ENCODE measurements around the gene POU3F1.
"Not testable (repeated sequence)": the region's sequence is repeated elsewhere in the genome, so short reads cannot be mapped to it uniquely, and the experiment has no call there.

POU3F1 gene

DNA sequence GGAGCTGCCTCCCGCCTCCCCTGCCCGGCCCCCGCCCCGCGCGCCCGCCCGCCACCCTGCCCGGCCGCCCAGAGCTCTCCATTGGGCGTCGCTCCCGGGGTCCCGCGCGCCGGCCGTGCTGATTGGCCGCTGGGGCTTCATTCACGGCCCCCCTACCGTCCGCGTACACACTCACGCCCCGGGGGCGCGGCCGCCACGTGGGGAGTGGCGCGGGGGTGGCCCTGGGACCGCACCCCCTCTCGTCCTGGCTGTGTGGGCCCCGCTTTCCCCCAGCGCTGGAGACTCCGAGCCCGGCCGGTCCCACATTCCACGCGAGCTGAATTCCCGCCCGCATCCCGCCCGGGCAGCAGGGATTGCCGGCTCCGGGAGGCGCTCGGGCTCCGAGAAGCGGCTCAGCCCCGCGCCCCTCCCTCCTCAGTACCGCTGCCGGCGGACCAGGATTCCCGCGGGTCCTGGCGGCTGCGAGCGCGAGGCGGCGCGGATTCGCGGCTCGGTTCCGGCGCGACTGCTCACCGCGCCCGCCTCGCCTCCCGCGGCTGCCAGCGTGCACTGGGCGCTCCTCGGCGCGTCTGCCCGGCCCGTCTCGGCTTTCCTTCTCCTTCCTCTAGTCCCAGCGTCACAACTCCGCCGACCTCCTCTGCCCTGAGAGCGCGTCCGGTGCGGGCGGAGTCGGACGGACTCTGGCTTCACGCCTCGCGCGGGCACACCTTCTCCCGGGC is 450 bp upstream of the POU3F1 start:
- peak; percentile 80 to 86 for DNase-seq

DNA sequence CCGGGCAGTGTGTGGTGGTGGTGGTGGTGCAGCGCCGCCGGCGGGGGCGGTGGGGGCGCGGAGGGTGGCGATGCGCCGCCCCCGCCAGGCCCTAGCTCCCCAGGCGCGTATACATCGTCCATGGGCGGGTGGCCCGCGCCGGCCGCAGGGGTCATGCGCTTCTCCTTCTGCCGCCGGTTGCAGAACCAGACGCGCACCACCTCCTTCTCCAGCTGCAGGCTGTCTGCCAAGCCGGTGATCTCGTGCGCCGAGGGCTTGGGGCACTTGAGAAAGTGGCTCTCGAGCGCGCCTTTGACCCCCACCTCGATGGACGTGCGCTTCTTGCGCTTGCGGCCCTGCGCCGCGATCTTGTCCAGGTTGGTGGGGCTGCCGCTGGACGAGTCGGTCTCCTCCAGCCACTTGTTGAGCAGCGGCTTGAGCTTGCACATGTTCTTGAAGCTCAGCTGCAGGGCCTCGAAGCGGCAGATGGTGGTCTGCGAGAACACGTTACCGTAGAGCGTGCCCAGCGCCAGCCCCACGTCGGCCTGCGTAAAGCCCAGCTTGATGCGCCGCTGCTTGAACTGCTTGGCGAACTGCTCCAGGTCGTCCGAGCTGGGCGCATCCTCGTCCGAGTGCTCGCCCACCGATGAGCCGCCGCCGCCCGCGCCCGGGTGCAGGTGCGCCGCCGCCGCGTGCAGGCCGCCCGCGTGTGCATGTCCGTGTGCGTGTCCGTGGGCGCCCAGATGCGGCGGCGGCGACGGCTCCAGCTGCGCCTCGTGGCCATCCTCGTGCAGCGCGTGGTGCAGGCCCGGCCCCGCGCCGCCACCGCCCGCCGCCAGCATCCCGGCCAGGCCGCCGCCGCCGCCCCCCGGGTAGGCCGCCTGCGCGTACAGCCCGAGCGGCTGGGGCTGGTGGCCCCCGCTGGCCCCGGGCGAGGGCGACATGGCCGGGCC is 926 bp downstream of the POU3F1 start:
- DNase-seq, result peak; percentile 46 to 52

DNA sequence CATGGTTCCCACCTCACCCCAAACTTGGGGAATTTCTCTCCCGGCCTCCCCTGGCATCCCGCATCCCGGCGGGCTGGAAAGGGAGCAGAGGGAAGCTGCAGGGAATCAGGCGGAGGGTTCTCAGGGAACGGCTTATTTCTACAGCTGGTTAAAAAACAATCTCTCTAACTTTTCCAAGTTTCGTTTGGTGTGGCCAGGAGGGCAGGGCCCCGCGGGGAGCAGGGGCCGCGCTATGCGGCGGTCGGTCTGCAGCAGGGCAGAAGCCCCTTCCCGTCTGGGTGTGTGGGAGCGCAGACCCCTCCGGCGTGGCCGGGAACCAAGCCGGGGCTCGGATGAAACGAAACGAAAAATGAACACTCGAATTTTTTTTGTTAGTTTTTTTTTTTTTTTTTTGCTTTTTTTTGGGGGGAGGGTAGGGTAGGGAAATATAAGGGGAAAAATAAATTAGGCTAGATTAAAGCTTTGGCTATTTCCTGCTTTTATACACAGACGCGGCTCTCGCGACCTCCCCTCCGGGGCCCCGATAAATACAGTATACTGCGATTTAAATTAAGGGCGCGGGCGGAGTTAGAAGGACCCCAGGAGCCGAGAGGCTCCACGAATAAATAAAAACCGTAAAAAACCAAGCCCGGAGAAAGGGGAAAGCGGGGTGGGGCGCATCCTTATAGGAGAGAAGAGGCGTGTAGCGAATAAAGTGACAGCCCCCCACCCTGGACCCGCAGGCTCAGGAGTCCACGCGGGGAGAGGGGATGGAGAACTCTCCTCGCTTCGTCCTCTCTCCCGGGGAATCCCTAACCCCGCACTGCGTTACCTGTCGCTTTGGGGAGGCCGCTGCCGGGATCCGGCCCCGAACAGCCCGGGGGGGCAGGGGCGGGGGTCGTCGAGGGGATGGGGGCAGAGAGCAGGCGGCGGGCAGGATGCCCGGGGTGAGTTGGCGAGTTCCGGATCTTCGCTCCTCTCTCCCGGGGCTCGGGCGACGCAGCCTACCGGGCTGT is 2.1 kb downstream of the POU3F1 start:
- peak in 1 of 2 experiments; percentile 36 for DNase-seq

DNA sequence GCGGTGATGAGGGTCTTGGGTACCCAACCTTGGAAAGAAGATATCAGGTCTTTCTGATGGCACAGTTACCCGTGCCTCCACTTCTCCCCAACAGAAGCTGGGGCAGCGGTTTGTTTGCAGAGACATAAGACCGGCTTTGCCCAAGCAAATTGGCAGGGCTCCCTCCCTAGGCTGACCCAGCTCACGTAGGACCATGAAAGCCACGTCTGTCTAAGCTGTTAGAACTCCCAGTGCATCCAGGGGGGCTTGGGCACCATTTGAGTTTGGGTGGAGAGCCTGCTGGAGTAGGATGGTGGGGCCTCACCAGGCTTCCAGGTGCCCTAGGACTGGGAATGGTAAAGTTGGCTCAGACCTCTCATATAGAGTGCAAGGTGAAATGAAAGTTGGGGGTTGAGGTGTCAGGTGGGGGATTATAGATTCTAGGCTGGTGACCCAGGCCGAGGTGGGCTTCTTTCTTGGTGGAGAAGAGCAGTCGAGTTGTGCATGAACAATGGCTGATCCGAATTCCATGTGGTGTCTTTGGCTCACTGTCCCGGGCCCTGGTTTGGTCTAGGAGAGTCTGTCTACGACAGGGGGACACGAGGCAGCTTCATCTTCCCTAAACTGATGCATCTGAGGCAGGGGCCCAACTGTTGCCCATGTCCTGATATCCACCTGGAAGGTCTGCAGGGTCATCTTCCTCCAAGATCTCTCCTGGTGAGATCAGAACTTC is 3.4 kb downstream of the POU3F1 start:
- no peak for DNase-seq

DNA sequence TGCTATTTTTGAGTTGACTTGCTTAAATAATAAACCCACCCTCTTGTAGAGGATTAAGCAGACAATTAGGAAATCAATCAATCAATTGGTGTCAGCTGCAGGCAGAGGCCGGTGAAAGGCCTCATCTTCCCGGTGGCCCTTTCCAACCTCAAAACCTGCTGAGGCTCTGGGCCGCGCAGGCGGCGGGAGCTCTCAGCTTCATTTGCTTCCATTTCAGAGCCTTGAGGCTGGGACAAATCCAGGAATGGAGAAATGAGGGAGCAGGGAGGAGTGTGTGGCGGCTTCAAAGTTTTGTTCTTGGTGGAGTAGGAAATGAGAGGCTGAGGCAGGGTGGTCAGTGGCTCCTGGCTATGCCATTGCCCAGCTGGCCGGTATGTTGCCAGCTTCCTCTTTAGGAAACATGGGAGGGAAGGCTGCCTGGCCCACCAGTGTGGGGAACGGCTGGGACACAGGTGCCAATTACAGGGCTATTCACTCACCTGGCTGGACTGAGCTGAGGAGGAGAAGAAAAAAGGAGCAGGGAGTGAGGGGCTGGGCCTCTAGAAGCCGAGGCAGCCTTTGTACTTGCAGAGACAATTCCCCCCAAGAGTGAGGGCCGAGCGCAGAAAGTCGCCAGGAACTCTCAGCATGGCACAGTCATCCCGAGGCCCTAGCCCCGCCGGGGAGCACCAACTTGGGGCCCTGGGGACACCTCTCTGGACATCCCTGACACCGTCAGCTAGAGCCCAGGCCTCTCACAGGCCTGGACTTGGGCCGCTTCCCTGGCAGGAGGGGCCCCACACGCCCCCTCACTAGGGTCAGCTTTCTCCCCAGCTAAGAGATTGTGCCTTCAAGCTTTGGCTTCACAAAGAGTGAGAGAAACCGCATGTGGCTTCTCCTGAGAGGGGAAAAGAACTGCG is 4.4 kb downstream of the POU3F1 start:
- no peak for DNase-seq

DNA sequence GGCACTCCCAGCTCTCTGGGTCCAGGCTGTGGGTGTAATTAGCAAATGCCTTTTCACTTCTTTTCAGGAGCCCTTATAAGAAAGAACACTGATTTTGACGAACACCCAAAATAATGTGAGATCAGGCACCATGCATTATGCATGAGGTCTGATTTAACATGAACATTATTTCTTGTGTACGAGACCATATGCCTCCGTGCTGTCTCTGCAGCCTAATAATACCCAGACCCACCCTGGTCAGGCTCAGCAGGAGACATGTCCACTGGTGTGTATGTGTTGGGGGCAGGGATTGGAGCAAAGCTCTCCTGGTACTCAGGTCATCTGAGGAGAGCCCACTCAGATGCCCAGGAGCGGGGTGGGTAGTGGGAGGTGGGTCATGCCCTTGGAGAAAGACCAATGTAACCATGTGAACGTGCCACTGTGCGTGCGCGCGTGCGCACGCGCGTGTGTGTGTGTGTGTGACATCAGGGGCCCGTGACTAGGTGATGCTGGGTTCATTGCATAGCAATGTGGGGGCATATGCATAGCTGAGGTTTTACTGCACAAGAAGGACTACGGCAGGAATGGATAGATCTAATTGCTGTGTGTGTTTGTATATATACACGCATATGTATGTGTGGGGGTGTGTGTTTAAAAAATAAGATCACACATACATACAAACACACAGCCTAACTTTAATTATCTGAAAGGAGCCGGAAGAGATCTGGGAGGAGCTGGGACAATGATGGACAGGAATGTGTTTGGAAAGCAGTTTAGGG is 7.1 kb downstream of the POU3F1 start:
- DNase-seq, result no peak

DNA sequence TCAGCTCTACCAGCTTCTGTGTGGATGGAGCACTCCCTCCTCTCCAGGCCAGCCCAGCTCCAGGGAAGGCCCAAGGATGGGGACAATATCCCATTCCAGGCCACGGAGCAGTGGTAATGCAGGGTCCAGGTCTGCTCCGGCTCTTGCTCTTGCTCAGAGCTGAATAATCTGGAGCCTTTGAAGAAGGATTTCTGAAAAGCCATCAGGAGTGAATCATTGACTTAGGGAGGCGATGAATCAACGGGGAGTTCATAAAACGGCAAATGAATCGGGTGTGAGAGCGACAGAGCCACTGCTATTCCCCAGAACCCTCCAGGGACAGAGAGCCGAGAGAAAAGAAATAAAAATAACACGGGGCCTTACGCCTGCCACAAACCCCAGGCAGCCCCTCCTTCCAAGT is 7.7 kb downstream of the POU3F1 start:
- DNase-seq, result no peak

DNA sequence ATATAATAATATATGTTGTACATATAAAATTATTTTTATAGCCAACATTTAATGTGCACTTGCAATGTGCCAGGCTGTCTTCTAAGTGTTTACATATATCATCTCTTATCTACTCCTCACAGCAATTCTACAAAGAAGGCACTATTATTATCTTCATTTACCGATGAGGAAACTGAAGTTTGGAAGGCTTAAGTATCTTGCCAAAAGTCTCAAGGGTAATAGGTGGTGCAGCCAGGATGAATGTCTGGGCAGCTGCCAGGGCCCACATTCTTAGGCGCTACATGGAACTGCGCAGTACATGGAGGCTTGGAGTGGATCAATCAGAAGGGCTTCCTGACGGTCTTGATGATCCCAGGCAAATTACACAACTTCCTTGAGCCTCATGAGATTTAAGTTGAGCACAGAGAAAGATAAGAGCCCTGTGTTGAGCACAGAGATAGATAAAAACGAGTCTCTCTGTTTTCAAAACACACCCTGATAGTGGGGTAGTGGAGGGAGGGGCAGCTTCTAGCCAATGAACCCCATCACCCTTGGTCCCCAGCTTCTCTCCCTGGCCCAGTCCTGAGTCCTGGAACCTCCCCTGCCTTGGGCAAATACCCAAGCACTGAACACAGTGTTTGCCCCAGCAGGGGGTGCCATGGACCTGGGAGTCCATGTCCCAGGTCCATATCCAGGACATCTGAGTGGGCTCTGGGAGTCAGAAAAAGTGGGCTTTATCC is 9.2 kb downstream of the POU3F1 start:
- DNase-seq, result no peak

DNA sequence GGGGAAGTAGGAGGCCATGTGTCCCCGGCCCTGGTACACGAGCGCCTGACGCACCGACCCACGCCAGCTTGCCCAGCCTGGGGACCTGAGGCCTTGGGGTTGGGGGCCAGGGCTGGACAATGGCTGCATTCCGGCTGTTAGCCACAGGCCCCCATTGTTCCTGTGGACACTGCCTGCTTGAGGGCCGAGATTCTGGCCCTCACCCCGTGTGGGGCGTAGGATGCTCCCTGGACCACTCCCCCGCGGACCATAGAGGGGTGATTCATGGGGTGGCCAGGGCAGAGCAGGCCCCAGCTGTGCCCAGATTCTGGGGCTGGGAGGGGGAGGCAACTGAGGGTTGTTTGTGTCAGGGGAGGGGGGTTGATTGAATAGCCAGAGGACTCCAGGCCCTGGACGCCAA is 11.7 kb downstream of the POU3F1 start:
- no peak for DNase-seq

DNA sequence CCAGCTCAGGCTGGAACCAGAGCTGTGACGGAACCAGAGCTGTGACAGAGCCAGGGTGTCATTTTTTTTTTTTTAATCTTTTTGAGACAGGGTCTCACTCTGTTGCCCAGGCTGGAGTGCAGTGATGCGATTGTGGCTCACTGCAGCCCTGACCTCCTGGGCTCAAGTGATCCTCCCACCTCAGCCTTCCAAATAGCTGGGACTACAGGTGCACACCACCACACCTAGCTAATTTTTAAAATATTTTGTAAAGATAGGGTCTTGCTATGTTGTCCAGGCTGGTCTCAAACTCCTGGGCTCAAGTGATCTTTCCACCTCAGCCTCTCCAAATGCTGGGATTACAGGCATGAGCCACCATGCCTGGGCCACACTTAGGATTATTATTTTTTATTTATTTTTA is 13.6 kb downstream of the POU3F1 start:
- not testable (repeated sequence) for DNase-seq

DNA sequence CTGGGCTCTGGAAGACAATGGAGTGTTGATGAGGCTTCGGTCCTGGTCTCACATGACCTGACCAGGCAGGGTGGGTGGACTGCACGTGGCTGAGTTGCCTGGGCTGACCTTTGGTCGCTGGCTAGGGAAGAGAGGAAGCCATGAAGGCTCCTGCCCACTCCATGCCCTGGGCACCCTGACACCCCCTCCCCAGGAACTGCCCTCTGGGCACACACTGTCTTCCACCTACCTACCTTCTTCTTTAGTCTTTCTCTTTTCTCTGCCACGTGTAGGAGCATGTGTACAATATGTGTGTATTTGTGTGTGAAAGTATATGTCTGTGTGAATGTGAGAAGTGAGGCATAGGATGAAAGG is 15.1 kb downstream of the POU3F1 start:
- no peak for DNase-seq

DNA sequence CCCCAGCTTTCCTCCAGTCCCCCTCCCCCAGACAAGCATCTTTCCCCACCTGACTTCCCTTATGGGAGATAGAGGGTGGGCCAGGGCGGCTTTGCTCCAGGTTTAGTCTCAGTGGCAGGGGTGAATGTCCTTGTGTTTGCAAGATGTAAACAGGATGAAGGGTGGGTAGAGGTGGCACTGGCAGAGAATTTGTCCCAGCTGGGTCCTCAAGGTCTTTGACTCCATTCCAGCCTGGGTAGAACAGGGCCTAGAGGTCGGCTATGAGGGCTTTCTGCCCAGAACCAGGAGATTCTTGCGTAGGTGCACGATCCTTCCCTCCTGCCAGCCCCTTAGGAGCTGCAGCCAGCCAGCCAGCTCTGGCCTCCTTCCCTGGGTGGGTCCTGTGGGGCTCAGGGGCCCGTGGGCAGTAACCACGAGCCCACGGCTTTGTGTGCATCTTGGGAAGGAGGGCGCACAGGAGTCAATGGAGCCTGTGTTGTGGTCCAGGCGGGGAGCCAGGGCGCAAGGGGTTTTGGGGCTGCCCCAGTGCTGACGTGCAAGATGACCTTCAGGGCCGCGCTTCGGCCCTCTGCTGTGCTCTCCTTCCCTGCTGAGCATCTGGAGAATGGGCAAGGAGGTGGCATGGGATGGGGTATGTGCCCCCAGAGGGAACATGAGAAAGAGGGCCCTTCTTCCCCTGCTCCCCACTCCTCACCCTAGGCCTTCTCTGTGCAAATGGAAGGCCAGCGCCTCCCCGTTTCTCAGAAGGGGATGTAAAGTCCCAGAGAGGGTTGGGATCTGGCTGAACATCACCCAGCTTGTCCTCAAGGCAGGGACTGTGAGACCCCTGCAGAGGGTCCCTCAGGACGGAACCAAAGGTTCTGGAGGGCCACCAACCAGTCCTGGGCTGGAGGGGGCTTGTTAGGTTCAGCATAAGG is 15.7 kb downstream of the POU3F1 start:
- no peak for DNase-seq

DNA sequence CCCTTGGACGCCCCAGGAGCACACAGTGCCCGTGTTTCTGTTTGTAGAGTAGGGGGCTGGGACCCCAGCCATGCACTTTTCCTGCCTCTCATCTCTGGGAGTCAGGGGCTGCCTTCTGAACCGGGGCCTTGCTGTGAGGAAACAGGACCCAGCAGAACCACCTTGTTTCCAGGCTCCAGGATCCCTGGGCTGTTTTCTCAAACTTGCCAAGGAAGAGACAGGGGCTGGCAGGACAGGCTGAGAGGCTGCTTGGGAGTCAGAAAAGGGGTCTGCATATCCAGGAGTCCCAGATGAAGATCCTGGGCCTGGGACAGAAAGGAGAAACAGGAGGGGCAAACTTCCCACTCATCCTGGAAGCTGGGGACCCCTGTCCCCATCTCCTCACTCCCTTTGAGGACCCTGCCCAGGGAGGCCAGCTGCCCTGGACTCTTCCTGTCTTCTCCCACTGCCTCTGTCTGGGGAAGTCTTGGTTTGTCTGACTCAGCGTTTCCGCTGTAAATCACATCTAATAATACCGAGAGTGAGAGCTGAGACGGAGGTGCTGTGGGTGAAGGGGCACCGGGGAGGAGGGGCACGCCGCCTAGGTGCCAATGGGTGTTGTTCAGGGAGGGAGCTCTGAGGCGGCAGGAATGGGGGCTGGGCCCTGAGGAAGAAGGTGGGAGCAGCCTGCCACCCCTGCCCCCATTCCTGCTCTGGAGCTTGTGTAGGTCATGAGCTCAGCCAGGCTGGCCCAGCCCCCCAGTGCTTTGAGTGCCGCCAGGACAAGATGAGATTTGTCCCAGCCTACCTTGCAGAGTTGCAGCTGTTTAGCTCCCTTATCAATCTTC is 16.7 kb downstream of the POU3F1 start:
- DNase-seq, result peak; percentile 84 to 89

DNA sequence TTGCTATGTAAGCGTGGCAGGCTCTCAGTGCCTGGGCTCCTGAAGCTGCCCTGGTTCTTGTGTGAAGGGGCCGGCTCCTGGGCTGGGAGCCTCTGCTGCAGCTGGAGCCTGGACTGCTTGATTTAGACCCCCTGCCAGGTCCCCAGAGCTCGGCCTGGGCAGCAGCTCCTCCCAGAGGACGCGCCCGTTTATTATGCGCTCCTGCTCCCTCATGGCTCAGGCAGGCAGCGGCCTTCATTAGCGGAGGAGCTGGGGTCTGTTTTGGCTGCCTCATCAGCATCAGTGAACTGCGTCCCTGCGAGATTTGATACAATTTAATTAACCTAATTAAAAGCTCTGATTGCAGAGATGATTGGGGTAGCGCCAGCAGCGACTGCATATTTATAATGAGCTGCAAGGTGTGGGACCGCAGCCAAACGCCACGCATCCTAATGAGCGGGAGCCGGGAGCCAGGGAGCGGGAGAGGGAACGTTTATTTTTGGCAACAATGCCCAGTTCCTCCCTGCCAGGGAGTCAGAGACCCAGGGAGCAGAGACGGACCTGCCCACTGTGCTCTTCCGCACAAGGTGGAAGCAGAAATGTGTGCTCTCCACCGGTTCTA is 17.4 kb downstream of the POU3F1 start:
- no peak for DNase-seq

DNA sequence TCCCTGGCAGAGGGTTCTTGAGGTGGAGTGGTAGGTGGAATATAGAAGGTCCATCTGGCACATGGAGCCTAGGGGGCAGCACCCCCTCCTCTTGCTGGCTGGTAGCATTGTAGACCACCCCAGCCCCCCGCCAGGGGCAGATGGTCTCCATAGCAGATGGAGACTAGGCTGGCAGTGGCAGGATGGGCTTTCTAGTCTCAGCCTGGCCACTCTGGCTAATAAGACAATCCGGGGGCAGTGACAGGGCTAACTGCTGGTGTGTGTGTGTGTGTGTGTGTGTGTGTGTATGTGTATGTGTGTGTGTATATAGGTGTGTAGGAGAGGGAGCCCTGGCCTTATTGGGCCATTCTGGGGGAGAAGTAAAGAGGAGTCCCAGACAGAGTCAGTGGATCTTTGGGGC is 17.9 kb downstream of the POU3F1 start:
- no peak for DNase-seq

DNA sequence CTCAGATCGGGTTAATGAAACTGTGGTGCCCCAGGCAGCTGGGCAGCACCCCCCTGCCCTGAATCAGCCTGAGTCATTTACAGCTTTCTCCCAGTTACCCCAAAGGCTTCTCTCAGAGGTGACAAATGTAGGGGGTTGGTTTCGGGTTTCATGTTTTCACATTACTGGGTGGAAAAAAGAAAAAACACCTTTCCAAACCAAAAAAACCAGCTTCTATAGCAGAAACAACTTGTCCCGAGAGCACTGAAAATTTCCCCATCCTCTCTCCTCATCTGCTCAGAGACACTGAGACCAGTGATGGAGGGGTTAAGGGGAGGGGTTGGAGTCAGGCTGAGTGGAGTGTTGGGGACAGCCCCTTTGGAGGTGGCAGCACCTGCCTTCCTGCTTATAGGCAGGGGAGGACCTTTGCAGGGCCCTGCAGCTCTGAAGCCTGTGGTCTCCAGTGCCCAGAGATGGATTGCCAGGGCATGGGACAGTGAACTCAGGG is 18.4 kb downstream of the POU3F1 start:
- peak; percentile 83 to 86 for DNase-seq
